H1 (cell line): ENCODE results near the gene PXMP4. TPM values are rescaled to one million over a fixed set of nuclear protein-coding genes. Genes with fewer than 3 reads are reported as not detected.

Experiments
- ASH2L ChIP-seq: fragments of 200-600, 300-600 bp; sonication (generic); IDR thresholded peaks from one replicate; pipeline ENCODE4 v1.7.1; 2017; ENCODE audit warnings: low read length
- CBX8 ChIP-seq: fragments of 300-800, 300-1000 bp; sonication (generic); IDR thresholded peaks from 2 replicates; pipeline ENCODE4 v1.7.1; 2016; ENCODE audit warnings: low read depth, low read length, borderline replicate concordance
- CHD2 ChIP-seq: IDR thresholded peaks from 2 replicates; pipeline ENCODE4 v1.6.1; 2012; ENCODE audit warnings: low read length, improper control_type of control experiment
- EGR1 ChIP-seq: IDR thresholded peaks from 2 replicates; pipeline ENCODE4 v1.6.1; 2011; ENCODE audit warnings: low read depth, low read length, borderline replicate concordance
- GTF2F1 ChIP-seq: IDR thresholded peaks from 2 replicates; pipeline ENCODE4 v1.6.1; 2012; ENCODE audit warnings: low read depth, low read length, improper control_type of control experiment, borderline replicate concordance
- JUN ChIP-seq: IDR thresholded peaks from 2 replicates; pipeline ENCODE4 v1.6.1; 2011; ENCODE audit warnings: low read depth, mild to moderate bottlenecking, improper control_type of control experiment, low read length
- KDM1A ChIP-seq: fragments of 200-600, 300-600 bp; sonication (generic); IDR thresholded peaks from 2 replicates; pipeline ENCODE4 v1.7.1; 2016; ENCODE audit warnings: mild to moderate bottlenecking, low read length, borderline replicate concordance
- KDM4A ChIP-seq: IDR thresholded peaks from one replicate; pipeline ENCODE4 v1.7.1; 2012; ENCODE audit warnings: low read depth, mild to moderate bottlenecking, moderate library complexity, low read length, inconsistent platforms; ENCODE audit not compliant: severe bottlenecking
- PHF8 ChIP-seq: fragments of 200-600 bp; sonication (generic); conservative IDR thresholded peaks from 2 replicates; pipeline ENCODE4 v1.7.1; 2012; ENCODE audit warnings: low read depth, mild to moderate bottlenecking, inconsistent platforms, low read length, moderate library complexity
- RNF2 ChIP-seq: fragments of 200-900, 300-1000 bp; sonication (generic); IDR thresholded peaks from 2 replicates; pipeline ENCODE4 v1.7.1; 2016; ENCODE audit warnings: borderline replicate concordance, low read depth, mild to moderate bottlenecking, antibody characterized with exemption, low read length; ENCODE audit not compliant: poor library complexity, severe bottlenecking; ENCODE audit errors: missing control alignments
- SRF ChIP-seq: IDR thresholded peaks from 2 replicates; pipeline ENCODE4 v1.6.1; 2011; ENCODE audit warnings: mild to moderate bottlenecking, low read depth, low read length, moderate library complexity
- TAF1 ChIP-seq: IDR thresholded peaks from 2 replicates; pipeline ENCODE4 v1.6.1; 2011; ENCODE audit warnings: mild to moderate bottlenecking, low read depth, low read length
- TEAD4 ChIP-seq: IDR thresholded peaks from 2 replicates; pipeline ENCODE4 v1.6.1; 2012; ENCODE audit warnings: low read depth, low read length, inconsistent platforms, mixed read lengths
- ZNF274 ChIP-seq: IDR thresholded peaks from 2 replicates; pipeline ENCODE4 v1.7.0; 2012; ENCODE audit warnings: low read length, borderline replicate concordance; ENCODE audit errors: extremely low read depth
- polyA plus RNA-seq, 7 experiments: library from polyadenylated mRNA; depleted of rRNA in 3 of 7; stranded (reverse) in 5 of 7; unstranded in 2 of 7; fragments of >200 nt in 5 of 7; fragments of 200-250 nt in 2 of 7; gene quantifications; 1 replicate in 5 of 7; 2 replicates in 1 of 7; 4 replicates in 1 of 7; pipeline versions ENCODE4 v1.2.1 to v1.2.3, GENCODE V29; 2011 to 2013; ENCODE audit warnings: missing spikeins in 2 of 7, mixed read lengths in 2 of 7
- total RNA-seq: library from RNA; stranded (reverse); fragmentation: NEBNext Ultra II Directional; extraction: Animal tissue kit (Norgen Biotek cat#: 25700); gene quantifications from 2 replicates; pipeline ENCODE4 v1.2.1, GENCODE V29; 2021
- TF ChIP-seq, protein P1 (sequence below), 3 experiments: IDR thresholded peaks; 1 replicate in 2 of 3; 2 replicates in 1 of 3; pipeline versions ENCODE4 v1.5.1 to v1.6.1; 2011; ENCODE audit warnings: low read length in 3 of 3, mild to moderate bottlenecking in 3 of 3, inconsistent platforms in 2 of 3, low read depth in 1 of 3, moderate library complexity in 1 of 3; ENCODE audit not compliant: insufficient read depth in 1 of 3; ENCODE audit errors: control extremely low read depth in 1 of 3

Gene PXMP4
- total and polyA plus RNA-seq, 2 of the 8 experiments (the other 6 are each of a cell fraction or from before 2014, with no cell fraction given) = 3.3 to 3.4 TPM

DNA sequence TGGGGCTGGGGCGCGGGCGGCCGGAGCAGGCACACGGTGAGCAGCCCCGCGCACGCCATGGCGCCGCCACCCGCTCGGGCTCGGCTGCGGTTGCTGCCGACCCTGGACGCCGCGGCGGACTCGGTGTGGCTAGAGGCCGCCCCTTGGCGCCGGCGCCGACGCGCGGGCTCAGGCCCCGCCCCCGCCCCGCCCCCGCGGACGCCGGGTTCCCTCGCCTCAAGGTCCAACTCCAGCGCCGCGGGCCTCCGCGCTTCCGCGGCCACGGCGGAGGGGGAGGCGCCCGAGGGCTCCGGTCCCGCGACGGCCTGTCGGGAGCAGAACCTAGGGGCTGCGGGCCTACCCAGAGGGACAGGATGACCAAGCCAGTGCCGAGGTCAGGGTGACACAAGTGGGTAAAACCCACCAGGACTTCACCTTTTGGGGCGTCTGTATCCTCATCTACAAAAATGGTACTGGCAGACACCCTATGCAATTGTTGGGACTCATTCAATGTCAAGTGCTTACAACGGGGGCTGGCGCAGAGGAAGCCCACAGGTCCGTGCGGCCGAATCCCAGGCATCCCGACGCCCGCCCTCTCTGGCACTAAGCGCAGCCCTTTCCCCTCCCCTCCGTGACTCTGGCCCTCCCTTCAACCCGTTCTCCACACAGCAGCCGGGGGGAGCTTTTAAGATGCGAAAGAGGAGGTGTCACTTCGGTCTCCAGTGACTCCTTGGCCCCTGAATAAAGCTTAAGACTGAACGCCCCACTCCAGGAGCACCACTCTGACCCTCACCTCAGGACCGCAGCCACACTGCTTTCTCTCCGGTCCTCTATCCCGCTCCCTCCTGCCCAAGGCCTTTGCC lies 45.6 kb downstream of the PXMP4 start, which contains the start of gene NECAB3 (continued):
- TF ChIP-seq, protein P1, sequence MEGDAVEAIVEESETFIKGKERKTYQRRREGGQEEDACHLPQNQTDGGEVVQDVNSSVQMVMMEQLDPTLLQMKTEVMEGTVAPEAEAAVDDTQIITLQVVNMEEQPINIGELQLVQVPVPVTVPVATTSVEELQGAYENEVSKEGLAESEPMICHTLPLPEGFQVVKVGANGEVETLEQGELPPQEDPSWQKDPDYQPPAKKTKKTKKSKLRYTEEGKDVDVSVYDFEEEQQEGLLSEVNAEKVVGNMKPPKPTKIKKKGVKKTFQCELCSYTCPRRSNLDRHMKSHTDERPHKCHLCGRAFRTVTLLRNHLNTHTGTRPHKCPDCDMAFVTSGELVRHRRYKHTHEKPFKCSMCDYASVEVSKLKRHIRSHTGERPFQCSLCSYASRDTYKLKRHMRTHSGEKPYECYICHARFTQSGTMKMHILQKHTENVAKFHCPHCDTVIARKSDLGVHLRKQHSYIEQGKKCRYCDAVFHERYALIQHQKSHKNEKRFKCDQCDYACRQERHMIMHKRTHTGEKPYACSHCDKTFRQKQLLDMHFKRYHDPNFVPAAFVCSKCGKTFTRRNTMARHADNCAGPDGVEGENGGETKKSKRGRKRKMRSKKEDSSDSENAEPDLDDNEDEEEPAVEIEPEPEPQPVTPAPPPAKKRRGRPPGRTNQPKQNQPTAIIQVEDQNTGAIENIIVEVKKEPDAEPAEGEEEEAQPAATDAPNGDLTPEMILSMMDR (IDR thresholded peaks at IDR 0.05; ENCODE audit: control extremely low read depth in 1 of 3, insufficient read depth in 1 of 3, low read depth in 1 of 3, low read length in 3 of 3) = no peak
- no peak for TF ChIP-seq TEAD4
- peak; percentile 67; the same call in 1 of the 2 replicates for TF ChIP-seq TAF1
- 0 out of 2 replicates have a peak, but pooled peaks have one; percentile 19 for TF ChIP-seq PHF8
- TF ChIP-seq CHD2 = no peak
- no peak for TF ChIP-seq CBX8
- TF ChIP-seq RNF2 = no peak
- TF ChIP-seq JUN = no peak
- peak; percentile 61; the same call in 1 of the 2 replicates for TF ChIP-seq EGR1
- TF ChIP-seq SRF = no peak
- no peak for TF ChIP-seq ASH2L
- no peak for TF ChIP-seq ZNF274
- TF ChIP-seq KDM1A = no peak
- peak; percentile 7 for TF ChIP-seq KDM4A
- TF ChIP-seq GTF2F1 = no peak
